HepG2 (cell line): Measurements from ENCODE around the gene HMCN1. TPM values are rescaled to one million over a fixed set of nuclear protein-coding genes. Genes with fewer than 3 reads are reported as not detected.

Source experiments
- ATAC-seq: fragments of 200-7000 bp; cut with Tn5 transposase; 3 replicates; pipeline ENCODE4 v1.9.1; 2020; ENCODE audit warnings: mild to moderate bottlenecking, moderate library complexity
- BruUV-seq: library from RNA; stranded (reverse); fragments of 400-500 nt; replicated peaks from 2 replicates; lab custom pipeline; 2021; lab: Mats Ljungman, UMichigan
- CTCF ChIA-PET: fragments of 300-600 bp; formaldehyde crosslinking; extraction: SDS; loops from one replicate; lab custom pipeline; 2021; ENCODE audit warnings: low total read pairs, inconsistent platforms, low intra/inter-chr PET ratio; lab: Yijun Ruan, JAX
- POLR2A ChIA-PET: fragments of 350-600 bp; sonication (Branson Sonifier 250); formaldehyde crosslinking; loops from one replicate; lab custom pipeline; 2020; ENCODE audit warnings: antibody characterized with exemption, inconsistent platforms; lab: Yijun Ruan, JAX
- DNase-seq: peaks from one replicate; pipeline ENCODE4 v3.0.0-alpha.2; 2015; ENCODE audit warnings: low spot score
- FAIRE-seq: peaks from 3 replicates; lab custom pipeline; 2011; peaks lifted over from hg19 to GRCh38; lab: Jason Lieb, UNC
- H2AFZ ChIP-seq: one replicate; pipeline ENCODE4 v1.6.1; 2011; ENCODE audit warnings: low read length, inconsistent platforms
- H3K27ac ChIP-seq: fragments of 300-600 bp; 3 replicates; pipeline ENCODE4 v1.8.0; 2011; ENCODE audit warnings: mixed run types, mild to moderate bottlenecking, mixed read lengths, low read length, inconsistent platforms; ENCODE audit not compliant: insufficient read depth; ENCODE audit errors: extremely low read length
- H3K27me3 ChIP-seq, 2 experiments: fragments of 200-600 bp in 1 of 2; 2 replicates in 1 of 2; 3 replicates in 1 of 2; pipeline versions ENCODE4 v1.6.0 to v1.8.0; 2011; ENCODE audit warnings: low read length in 2 of 2, mild to moderate bottlenecking in 2 of 2, moderate library complexity in 2 of 2, inconsistent platforms in 1 of 2; ENCODE audit not compliant: insufficient read depth in 2 of 2, control insufficient read depth in 1 of 2
- H3K36me3 ChIP-seq, 2 experiments: fragments of 200-600 bp in 1 of 2; replicated peaks in 1 of 2; 2 replicates in 1 of 2; 3 replicates in 1 of 2; pipeline versions ENCODE4 v1.5.1 to v1.8.0; 2011; ENCODE audit warnings: low read length in 2 of 2, inconsistent platforms in 1 of 2; ENCODE audit not compliant: insufficient read depth in 2 of 2, control insufficient read depth in 1 of 2
- H3K4me1 ChIP-seq: 2 replicates; pipeline ENCODE4 v1.5.1; 2012; ENCODE audit warnings: low read length, inconsistent platforms; ENCODE audit not compliant: insufficient read depth
- H3K4me2 ChIP-seq: 2 replicates; pipeline ENCODE4 v1.6.0; 2011; ENCODE audit warnings: low read depth, low read length, inconsistent platforms
- H3K4me3 ChIP-seq, 3 experiments: fragments of 200-600 bp in 1 of 3; sonication (generic), shearing (Covaris generic) in 1 of 3; replicated peaks in 1 of 3; 2 replicates each; pipeline ENCODE4 v1.5.1; 2011 to 2016; ENCODE audit warnings: low read length in 3 of 3, inconsistent platforms in 2 of 3, low read depth in 2 of 3, mild to moderate bottlenecking in 2 of 3, control low read depth in 1 of 3, mixed read lengths in 1 of 3; ENCODE audit not compliant: insufficient read depth in 1 of 3
- H3K79me2 ChIP-seq: one replicate; pipeline ENCODE4 v1.6.1; 2011; ENCODE audit warnings: low read length, inconsistent platforms; ENCODE audit not compliant: insufficient read depth
- H3K9ac ChIP-seq: 2 replicates; pipeline ENCODE4 v1.6.0; 2011; ENCODE audit warnings: mild to moderate bottlenecking, low read depth, low read length, inconsistent platforms; ENCODE audit not compliant: insufficient read depth
- H3K9me3 ChIP-seq: 2 replicates; pipeline ENCODE4 v1.5.1; 2012; ENCODE audit warnings: mild to moderate bottlenecking, low read length
- H4K20me1 ChIP-seq: 2 replicates; pipeline ENCODE4 v1.6.0; 2011; ENCODE audit warnings: inconsistent platforms, mild to moderate bottlenecking, low read length, moderate library complexity; ENCODE audit not compliant: insufficient read depth
- AFF4 ChIP-seq: sonication (generic); formaldehyde crosslinking; IDR thresholded peaks from 2 replicates; pipeline ENCODE4 v1.4.0; 2020; ENCODE audit warnings: missing genetic modification reagents
- HDAC2 ChIP-seq: sonication (generic); formaldehyde crosslinking; IDR thresholded peaks from 2 replicates; pipeline ENCODE4 v1.4.0; 2020; ENCODE audit warnings: missing genetic modification reagents
- LCORL ChIP-seq, 2 experiments: fragments of 450-650 bp in 1 of 2; sonication (generic) in 1 of 2; formaldehyde crosslinking in 1 of 2; IDR thresholded peaks; 2 replicates each; pipeline versions ENCODE4 v1.5.0 to v1.6.1; 2017 to 2020; ENCODE audit warnings: antibody characterized with exemption in 1 of 2, missing genetic modification reagents in 1 of 2
- SRF ChIP-seq: IDR thresholded peaks from 2 replicates; pipeline ENCODE4 v1.6.1; 2011; ENCODE audit warnings: mild to moderate bottlenecking, low read depth, low read length, moderate library complexity
- ZNF670 ChIP-seq: sonication (generic); formaldehyde crosslinking; IDR thresholded peaks from 2 replicates; pipeline ENCODE4 v1.8.0; 2022; ENCODE audit warnings: mild to moderate bottlenecking, missing genetic modification reagents, borderline replicate concordance
- WGBS: methylation state at CpG from one replicate; pipeline ENCODE4 v1.1.6; 2017; ENCODE audit warnings: low lambda C conversion rate; 5-methylcytosine and 5-hydroxymethylcytosine counted together
- in situ Hi-C: cut with HindIII; loops from 2 replicates; pipeline ENCODE4 v1.10.0; 2017; ENCODE audit warnings: low pct_unique_long_range_greater_than_20kb; ENCODE audit not compliant: extremely low pct_ligation_motif_present
- intact Hi-C: fragments of 100-400 bp; cut with micrococcal nuclease; formaldehyde crosslinking; loops from one replicate; pipeline ENCODE4 v1.10.0; 2022; ENCODE audit not compliant: unreplicated experiment
- polyA plus RNA-seq, 8 experiments: library from polyadenylated mRNA; depleted of rRNA in 3 of 8; stranded (reverse) in 7 of 8; unstranded in 1 of 8; fragments of >200 nt; fragmentation: Illumina TruSeq in 4 of 8; extraction: Trizol in 4 of 8; gene quantifications; 2 replicates each; pipeline versions ENCODE4 v1.2.1 to v1.2.3, GENCODE V29; 2011 to 2016; ENCODE audit warnings: low read depth in 4 of 8, missing spikeins in 1 of 8, mixed read lengths in 1 of 8; ENCODE audit not compliant: insufficient read depth in 1 of 8
- total RNA-seq, 5 experiments: library from RNA; depleted of rRNA; stranded (reverse); fragments of >200 nt; fragmentation: Illumina TruSeq; extraction: Trizol; gene quantifications; 2 replicates each; pipeline ENCODE4 v1.2.3, GENCODE V29; 2016; ENCODE audit warnings: low read depth in 1 of 5
- TF ChIP-seq, protein P1 (sequence below): sonication (generic); formaldehyde crosslinking; IDR thresholded peaks from 2 replicates; pipeline ENCODE4 v1.4.0; 2020; ENCODE audit warnings: missing genetic modification reagents

The HMCN1 gene
- total and polyA plus RNA-seq, 2 of the 13 experiments (the other 11 are each of a cell fraction or from before 2014, with no cell fraction given), result 0.03 TPM; not detected in 1

GRCh38 chr1:185721553-185721952 is 12.6 kb upstream of the HMCN1 start:
- FAIRE-seq (no peak), ATAC-seq (no peak), DNase-seq (no peak)
- Histone ChIP-seq H3K36me3 (no peaks in the 10 kb centered on the region), H4K20me1 (no peaks in the 10 kb centered on the region), H3K27me3 (no peaks in the 10 kb centered on the region), H3K79me2 (no peaks in the 10 kb centered on the region), H3K27ac (no peak overlapping the region), H3K9ac (no peak overlapping the region), H3K4me1 (no peaks in the 10 kb centered on the region), H3K9me3 (no peaks in the 10 kb centered on the region), H2AFZ (no peak overlapping the region), H3K4me2 (no peak overlapping the region), H3K4me3 (no peak overlapping the region)
- no TSS peak for BruUV-seq
- POLR2A ChIA-PET, result no interaction called here
- no peak for TF ChIP-seq SRF
- TF ChIP-seq LCORL (IDR thresholded peaks at IDR 0.05), result peak; percentile 95
- no peak for TF ChIP-seq LCORL (CRISPR knock-in tag; IDR thresholded peaks at IDR 0.05)
- intact Hi-C loops, result loop anchor here (2.0 kb wide), 1 partner anchor 13 kb away; the partner anchor contains the start of gene HMCN1
- CTCF ChIA-PET, result no interaction called here
- in situ Hi-C loops, result no loop called here

GRCh38 chr1:185722098-185722497 is 12.1 kb upstream of the HMCN1 start:
- Histone ChIP-seq H3K4me2 (no peak overlapping the region), H3K27me3 (no peaks in the 10 kb centered on the region), H3K79me2 (no peaks in the 10 kb centered on the region), H3K9me3 (no peaks in the 10 kb centered on the region), H3K27ac (no peak overlapping the region), H4K20me1 (no peaks in the 10 kb centered on the region), H3K4me3 (no peak overlapping the region), H2AFZ (no peak overlapping the region), H3K36me3 (no peaks in the 10 kb centered on the region), H3K9ac (no peak overlapping the region), H3K4me1 (no peaks in the 10 kb centered on the region)
- ATAC-seq (no peak), DNase-seq (no peak), FAIRE-seq (no peak)
- WGBS, result 0% methylated on average over 2 of the region's 2 CpGs
- BruUV-seq, result no TSS peak
- ChIA-PET POLR2A (no interaction called here), CTCF (no interaction called here)
- TF ChIP-seq ZNF670 (CRISPR knock-in tag), result no peak
- no peak for TF ChIP-seq HDAC2
- TF ChIP-seq AFF4 (CRISPR knock-in tag), result no peak
- TF ChIP-seq, protein P1, sequence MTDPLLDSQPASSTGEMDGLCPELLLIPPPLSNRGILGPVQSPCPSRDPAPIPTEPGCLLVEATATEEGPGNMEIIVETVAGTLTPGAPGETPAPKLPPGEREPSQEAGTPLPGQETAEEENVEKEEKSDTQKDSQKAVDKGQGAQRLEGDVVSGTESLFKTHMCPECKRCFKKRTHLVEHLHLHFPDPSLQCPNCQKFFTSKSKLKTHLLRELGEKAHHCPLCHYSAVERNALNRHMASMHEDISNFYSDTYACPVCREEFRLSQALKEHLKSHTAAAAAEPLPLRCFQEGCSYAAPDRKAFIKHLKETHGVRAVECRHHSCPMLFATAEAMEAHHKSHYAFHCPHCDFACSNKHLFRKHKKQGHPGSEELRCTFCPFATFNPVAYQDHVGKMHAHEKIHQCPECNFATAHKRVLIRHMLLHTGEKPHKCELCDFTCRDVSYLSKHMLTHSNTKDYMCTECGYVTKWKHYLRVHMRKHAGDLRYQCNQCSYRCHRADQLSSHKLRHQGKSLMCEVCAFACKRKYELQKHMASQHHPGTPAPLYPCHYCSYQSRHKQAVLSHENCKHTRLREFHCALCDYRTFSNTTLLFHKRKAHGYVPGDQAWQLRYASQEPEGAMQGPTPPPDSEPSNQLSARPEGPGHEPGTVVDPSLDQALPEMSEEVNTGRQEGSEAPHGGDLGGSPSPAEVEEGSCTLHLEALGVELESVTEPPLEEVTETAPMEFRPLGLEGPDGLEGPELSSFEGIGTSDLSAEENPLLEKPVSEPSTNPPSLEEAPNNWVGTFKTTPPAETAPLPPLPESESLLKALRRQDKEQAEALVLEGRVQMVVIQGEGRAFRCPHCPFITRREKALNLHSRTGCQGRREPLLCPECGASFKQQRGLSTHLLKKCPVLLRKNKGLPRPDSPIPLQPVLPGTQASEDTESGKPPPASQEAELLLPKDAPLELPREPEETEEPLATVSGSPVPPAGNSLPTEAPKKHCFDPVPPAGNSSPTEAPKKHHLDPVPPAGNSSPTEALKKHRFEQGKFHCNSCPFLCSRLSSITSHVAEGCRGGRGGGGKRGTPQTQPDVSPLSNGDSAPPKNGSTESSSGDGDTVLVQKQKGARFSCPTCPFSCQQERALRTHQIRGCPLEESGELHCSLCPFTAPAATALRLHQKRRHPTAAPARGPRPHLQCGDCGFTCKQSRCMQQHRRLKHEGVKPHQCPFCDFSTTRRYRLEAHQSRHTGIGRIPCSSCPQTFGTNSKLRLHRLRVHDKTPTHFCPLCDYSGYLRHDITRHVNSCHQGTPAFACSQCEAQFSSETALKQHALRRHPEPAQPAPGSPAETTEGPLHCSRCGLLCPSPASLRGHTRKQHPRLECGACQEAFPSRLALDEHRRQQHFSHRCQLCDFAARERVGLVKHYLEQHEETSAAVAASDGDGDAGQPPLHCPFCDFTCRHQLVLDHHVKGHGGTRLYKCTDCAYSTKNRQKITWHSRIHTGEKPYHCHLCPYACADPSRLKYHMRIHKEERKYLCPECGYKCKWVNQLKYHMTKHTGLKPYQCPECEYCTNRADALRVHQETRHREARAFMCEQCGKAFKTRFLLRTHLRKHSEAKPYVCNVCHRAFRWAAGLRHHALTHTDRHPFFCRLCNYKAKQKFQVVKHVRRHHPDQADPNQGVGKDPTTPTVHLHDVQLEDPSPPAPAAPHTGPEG (CRISPR knock-in tag), result no peak
- in situ Hi-C loops, result no loop called here
- intact Hi-C loops, result no loop called here
